WTC11 (cell line): ENCODE results near the gene GRK2.

Experiments
- JUN ChIP-seq: sonication (generic); formaldehyde crosslinking; IDR thresholded peaks from 2 replicates; pipeline ENCODE4 v1.8.0; 2023; ENCODE audit warnings: mild to moderate bottlenecking, missing genetic modification reagents
- NR2C2 ChIP-seq: sonication (generic); formaldehyde crosslinking; IDR thresholded peaks from 2 replicates; pipeline ENCODE4 v1.8.0; 2022; ENCODE audit warnings: mild to moderate bottlenecking, missing genetic modification reagents
- NR3C1 ChIP-seq: sonication (generic); formaldehyde crosslinking; conservative IDR thresholded peaks from 2 replicates; pipeline ENCODE4 v1.8.1; 2023; ENCODE audit warnings: low read depth, mild to moderate bottlenecking, missing genetic modification reagents
- TF ChIP-seq, protein P1 (sequence below): fragments of 200-600 bp; IDR thresholded peaks from 2 replicates; pipeline ENCODE4 v1.8.0; 2022; ENCODE audit warnings: antibody characterized with exemption
- TF ChIP-seq, protein P2 (sequence below): sonication (generic); formaldehyde crosslinking; IDR thresholded peaks from 2 replicates; pipeline ENCODE4 v1.8.1; 2023; ENCODE audit warnings: mild to moderate bottlenecking, missing genetic modification reagents, borderline replicate concordance
- TF ChIP-seq, protein P3 (sequence below): sonication (generic); formaldehyde crosslinking; IDR thresholded peaks from 2 replicates; pipeline ENCODE4 v1.8.0; 2022; ENCODE audit warnings: mild to moderate bottlenecking, missing genetic modification reagents
- TF ChIP-seq, protein P4 (sequence below): sonication (generic); formaldehyde crosslinking; IDR thresholded peaks from 2 replicates; pipeline ENCODE4 v1.8.1; 2023; ENCODE audit warnings: mild to moderate bottlenecking, missing genetic modification reagents, moderate library complexity

DNA sequence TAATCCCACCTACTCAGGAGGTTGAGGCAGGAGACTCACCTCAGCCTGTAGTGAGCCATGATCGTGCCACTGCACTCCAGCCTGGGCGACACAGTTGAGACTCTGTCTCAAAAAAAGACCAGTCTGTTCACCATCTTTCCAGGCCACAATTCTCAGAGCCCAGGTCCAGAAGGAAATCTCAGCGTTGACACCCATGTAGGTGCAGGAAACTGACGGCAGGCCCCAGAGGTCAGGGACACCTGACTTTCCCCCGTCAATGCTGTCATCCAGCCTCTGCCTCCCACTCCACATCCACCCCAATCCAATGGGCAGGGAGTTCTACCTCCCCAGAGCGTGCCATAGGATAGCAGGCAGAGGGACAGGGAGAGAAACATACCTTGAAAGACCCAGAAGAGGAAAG lies 5.9 kb upstream of the GRK2 start:
- TF ChIP-seq, protein P1, sequence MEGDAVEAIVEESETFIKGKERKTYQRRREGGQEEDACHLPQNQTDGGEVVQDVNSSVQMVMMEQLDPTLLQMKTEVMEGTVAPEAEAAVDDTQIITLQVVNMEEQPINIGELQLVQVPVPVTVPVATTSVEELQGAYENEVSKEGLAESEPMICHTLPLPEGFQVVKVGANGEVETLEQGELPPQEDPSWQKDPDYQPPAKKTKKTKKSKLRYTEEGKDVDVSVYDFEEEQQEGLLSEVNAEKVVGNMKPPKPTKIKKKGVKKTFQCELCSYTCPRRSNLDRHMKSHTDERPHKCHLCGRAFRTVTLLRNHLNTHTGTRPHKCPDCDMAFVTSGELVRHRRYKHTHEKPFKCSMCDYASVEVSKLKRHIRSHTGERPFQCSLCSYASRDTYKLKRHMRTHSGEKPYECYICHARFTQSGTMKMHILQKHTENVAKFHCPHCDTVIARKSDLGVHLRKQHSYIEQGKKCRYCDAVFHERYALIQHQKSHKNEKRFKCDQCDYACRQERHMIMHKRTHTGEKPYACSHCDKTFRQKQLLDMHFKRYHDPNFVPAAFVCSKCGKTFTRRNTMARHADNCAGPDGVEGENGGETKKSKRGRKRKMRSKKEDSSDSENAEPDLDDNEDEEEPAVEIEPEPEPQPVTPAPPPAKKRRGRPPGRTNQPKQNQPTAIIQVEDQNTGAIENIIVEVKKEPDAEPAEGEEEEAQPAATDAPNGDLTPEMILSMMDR: no peak
- no peak for TF ChIP-seq JUN (CRISPR knock-in tag)
- TF ChIP-seq, protein P2, sequence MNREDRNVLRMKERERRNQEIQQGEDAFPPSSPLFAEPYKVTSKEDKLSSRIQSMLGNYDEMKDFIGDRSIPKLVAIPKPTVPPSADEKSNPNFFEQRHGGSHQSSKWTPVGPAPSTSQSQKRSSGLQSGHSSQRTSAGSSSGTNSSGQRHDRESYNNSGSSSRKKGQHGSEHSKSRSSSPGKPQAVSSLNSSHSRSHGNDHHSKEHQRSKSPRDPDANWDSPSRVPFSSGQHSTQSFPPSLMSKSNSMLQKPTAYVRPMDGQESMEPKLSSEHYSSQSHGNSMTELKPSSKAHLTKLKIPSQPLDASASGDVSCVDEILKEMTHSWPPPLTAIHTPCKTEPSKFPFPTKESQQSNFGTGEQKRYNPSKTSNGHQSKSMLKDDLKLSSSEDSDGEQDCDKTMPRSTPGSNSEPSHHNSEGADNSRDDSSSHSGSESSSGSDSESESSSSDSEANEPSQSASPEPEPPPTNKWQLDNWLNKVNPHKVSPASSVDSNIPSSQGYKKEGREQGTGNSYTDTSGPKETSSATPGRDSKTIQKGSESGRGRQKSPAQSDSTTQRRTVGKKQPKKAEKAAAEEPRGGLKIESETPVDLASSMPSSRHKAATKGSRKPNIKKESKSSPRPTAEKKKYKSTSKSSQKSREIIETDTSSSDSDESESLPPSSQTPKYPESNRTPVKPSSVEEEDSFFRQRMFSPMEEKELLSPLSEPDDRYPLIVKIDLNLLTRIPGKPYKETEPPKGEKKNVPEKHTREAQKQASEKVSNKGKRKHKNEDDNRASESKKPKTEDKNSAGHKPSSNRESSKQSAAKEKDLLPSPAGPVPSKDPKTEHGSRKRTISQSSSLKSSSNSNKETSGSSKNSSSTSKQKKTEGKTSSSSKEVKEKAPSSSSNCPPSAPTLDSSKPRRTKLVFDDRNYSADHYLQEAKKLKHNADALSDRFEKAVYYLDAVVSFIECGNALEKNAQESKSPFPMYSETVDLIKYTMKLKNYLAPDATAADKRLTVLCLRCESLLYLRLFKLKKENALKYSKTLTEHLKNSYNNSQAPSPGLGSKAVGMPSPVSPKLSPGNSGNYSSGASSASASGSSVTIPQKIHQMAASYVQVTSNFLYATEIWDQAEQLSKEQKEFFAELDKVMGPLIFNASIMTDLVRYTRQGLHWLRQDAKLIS (CRISPR knock-in tag): no peak
- TF ChIP-seq, protein P3, sequence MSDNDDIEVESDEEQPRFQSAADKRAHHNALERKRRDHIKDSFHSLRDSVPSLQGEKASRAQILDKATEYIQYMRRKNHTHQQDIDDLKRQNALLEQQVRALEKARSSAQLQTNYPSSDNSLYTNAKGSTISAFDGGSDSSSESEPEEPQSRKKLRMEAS (CRISPR knock-in tag): no peak
- TF ChIP-seq NR2C2 (CRISPR knock-in tag): no peak
- no peak for TF ChIP-seq NR3C1
- TF ChIP-seq, protein P4, sequence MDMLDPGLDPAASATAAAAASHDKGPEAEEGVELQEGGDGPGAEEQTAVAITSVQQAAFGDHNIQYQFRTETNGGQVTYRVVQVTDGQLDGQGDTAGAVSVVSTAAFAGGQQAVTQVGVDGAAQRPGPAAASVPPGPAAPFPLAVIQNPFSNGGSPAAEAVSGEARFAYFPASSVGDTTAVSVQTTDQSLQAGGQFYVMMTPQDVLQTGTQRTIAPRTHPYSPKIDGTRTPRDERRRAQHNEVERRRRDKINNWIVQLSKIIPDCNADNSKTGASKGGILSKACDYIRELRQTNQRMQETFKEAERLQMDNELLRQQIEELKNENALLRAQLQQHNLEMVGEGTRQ (CRISPR knock-in tag): no peak
